A549 (cell line): Measurements from ENCODE around the gene DCAF10. TPM values are rescaled to one million over a fixed set of nuclear protein-coding genes. Genes with fewer than 3 reads are reported as not detected.
A peak's percentile ranks its signal among the peaks of the same experiment; 100 is the strongest.

ENCODE experiments used
- ATAC-seq, 2 experiments: fragments of 200-7000 bp in 1 of 2; fragments of >200 bp in 1 of 2; cut with Nextera tagmentation in 1 of 2; cut with Tn5 transposase in 1 of 2; 3 replicates each; pipeline versions ENCODE4 v1.8.0 to v1.9.1; 2018 to 2020; ENCODE audit warnings: mild to moderate bottlenecking in 1 of 2, moderate library complexity in 1 of 2
- CTCF ChIA-PET: fragments of 300-600 bp; sonication (Branson Sonifier 250); formaldehyde crosslinking; extraction: SDS; loops from one replicate; lab custom pipeline; 2021; ENCODE audit warnings: antibody characterized with exemption, inconsistent platforms; lab: Yijun Ruan, JAX
- POLR2A ChIA-PET: fragments of 350-600 bp; formaldehyde crosslinking; extraction: SDS; loops from one replicate; lab custom pipeline; 2021; ENCODE audit warnings: antibody characterized with exemption, inconsistent platforms; lab: Yijun Ruan, JAX
- DNase-seq, 2 experiments: peaks; one replicate each; pipeline versions ENCODE4 v3.0.0 to v3.0.0-alpha.2; 2011 to 2016; ENCODE audit warnings: low read depth in 1 of 2, low spot score in 1 of 2
- FAIRE-seq: peaks from 2 replicates; lab custom pipeline; 2011; peaks lifted over from hg19 to GRCh38; lab: Jason Lieb, UNC
- H3K27ac ChIP-seq, 2 experiments: fragments of >200 bp; sonication (Bioruptor Twin); formaldehyde crosslinking; 3 replicates each; pipeline ENCODE4 v1.5.1; 2016 to 2017
- H3K4me1 ChIP-seq: fragments of >200 bp; sonication (Bioruptor Twin); formaldehyde crosslinking; 3 replicates; pipeline ENCODE4 v1.6.1; 2016
- H3K4me2 ChIP-seq: fragments of >200 bp; sonication (Bioruptor Twin); formaldehyde crosslinking; 3 replicates; pipeline ENCODE4 v1.6.1; 2016
- H3K4me3 ChIP-seq: fragments of >200 bp; sonication (Bioruptor Twin); formaldehyde crosslinking; 3 replicates; pipeline ENCODE4 v1.5.1; 2016
- H3K9me3 ChIP-seq: fragments of >200 bp; sonication (Bioruptor Twin); formaldehyde crosslinking; 3 replicates; pipeline ENCODE4 v1.6.1; 2016
- CBX2 ChIP-seq: fragments of 200-600 bp; sonication (generic); IDR thresholded peaks from 2 replicates; pipeline ENCODE4 v1.6.1; 2016; ENCODE audit warnings: low read depth, mild to moderate bottlenecking, borderline replicate concordance
- CBX8 ChIP-seq: fragments of 200-600 bp; sonication (generic); IDR thresholded peaks from 2 replicates; pipeline ENCODE4 v1.6.1; 2016
- CEBPB ChIP-seq, 2 experiments: fragments of >200 bp in 1 of 2; sonication (Bioruptor Twin) in 1 of 2; formaldehyde crosslinking in 1 of 2; IDR thresholded peaks; 2 replicates each; pipeline ENCODE4 v1.6.1; 2012 to 2016
- CHD2 ChIP-seq: fragments of 150-350 bp; IDR thresholded peaks from 2 replicates; pipeline ENCODE4 v1.6.1; 2014; ENCODE audit warnings: low read length; ENCODE audit not compliant: partially characterized antibody
- EHF ChIP-seq: fragments of 250-450 bp; sonication (Bioruptor Pico); IDR thresholded peaks from 2 replicates; pipeline ENCODE4 v1.5.0; 2020; ENCODE audit warnings: mild to moderate bottlenecking
- HEYL ChIP-seq: fragments of 250-450 bp; sonication (Bioruptor Pico); IDR thresholded peaks from 2 replicates; pipeline ENCODE4 v1.8.0; 2021; ENCODE audit warnings: mild to moderate bottlenecking, moderate library complexity
- HOXB5 ChIP-seq: fragments of 250-450 bp; sonication (Bioruptor Pico); IDR thresholded peaks from 2 replicates; pipeline ENCODE4 v1.5.0; 2020; ENCODE audit warnings: mild to moderate bottlenecking, moderate library complexity
- JUN ChIP-seq, 2 experiments: fragments of >200 bp; sonication (Bioruptor Twin); formaldehyde crosslinking; IDR thresholded peaks; 2 replicates in 1 of 2; 3 replicates in 1 of 2; pipeline ENCODE4 v1.6.1; 2016 to 2017
- MAZ ChIP-seq: fragments of 150-350 bp; IDR thresholded peaks from 2 replicates; pipeline ENCODE4 v1.6.1; 2014; ENCODE audit warnings: antibody characterized with exemption, low read depth, low read length, borderline replicate concordance
- NPAS2 ChIP-seq: fragments of 250-450 bp; sonication (Bioruptor Pico); IDR thresholded peaks from 2 replicates; pipeline ENCODE4 v1.8.0; 2022; ENCODE audit warnings: mild to moderate bottlenecking, moderate library complexity, borderline replicate concordance
- POLR2A ChIP-seq: IDR thresholded peaks from 2 replicates; pipeline ENCODE4 v1.6.1; 2012; ENCODE audit warnings: mild to moderate bottlenecking, low read length
- POLR2AphosphoS2 ChIP-seq: conservative IDR thresholded peaks from 2 replicates; pipeline ENCODE4 v1.6.1; 2012; ENCODE audit warnings: low read length, improper control_type of control experiment, inconsistent platforms
- RAD21 ChIP-seq, 2 experiments: fragments of >200 bp in 1 of 2; sonication (Bioruptor Twin) in 1 of 2; formaldehyde crosslinking in 1 of 2; IDR thresholded peaks in 1 of 2; conservative IDR thresholded peaks in 1 of 2; 2 replicates in 1 of 2; 3 replicates in 1 of 2; pipeline ENCODE4 v1.6.1; 2012 to 2018; ENCODE audit warnings: inconsistent platforms in 1 of 2
- RFX5 ChIP-seq: fragments of 450-650 bp; IDR thresholded peaks from 2 replicates; pipeline ENCODE4 v1.7.1; 2014; ENCODE audit warnings: antibody characterized with exemption, mild to moderate bottlenecking, moderate library complexity
- SMC3 ChIP-seq: fragments of >200 bp; sonication (Bioruptor Twin); formaldehyde crosslinking; IDR thresholded peaks from 3 replicates; pipeline ENCODE4 v1.6.1; 2018; ENCODE audit warnings: inconsistent platforms
- SREBF2 ChIP-seq: fragments of 450-650 bp; IDR thresholded peaks from 2 replicates; pipeline ENCODE4 v1.6.1; 2014; ENCODE audit warnings: mild to moderate bottlenecking, moderate library complexity
- TP53 ChIP-seq: fragments of 250-450 bp; sonication (Bioruptor Pico); IDR thresholded peaks from 2 replicates; pipeline ENCODE4 v1.5.0; 2021; ENCODE audit warnings: mild to moderate bottlenecking, moderate library complexity
- ZC3H11A ChIP-seq: fragments of 450-650 bp; IDR thresholded peaks from 2 replicates; pipeline ENCODE4 v1.6.1; 2014; ENCODE audit warnings: antibody characterized with exemption, mild to moderate bottlenecking
- ZFP36 ChIP-seq: fragments of 450-650 bp; IDR thresholded peaks from 2 replicates; pipeline ENCODE4 v1.6.1; 2014; ENCODE audit warnings: borderline replicate concordance; ENCODE audit not compliant: partially characterized antibody
- ZNF302 ChIP-seq: fragments of 250-450 bp; sonication (Bioruptor Pico); IDR thresholded peaks from 2 replicates; pipeline ENCODE4 v1.9.0; 2021; ENCODE audit warnings: inconsistent platforms, mild to moderate bottlenecking, moderate library complexity
- WGBS: methylation state at CpG from one replicate; pipeline ENCODE4 v1.1.6; 2017; ENCODE audit errors: missing lambda C conversion rate; 5-methylcytosine and 5-hydroxymethylcytosine counted together
- polyA plus RNA-seq, 4 experiments: library from polyadenylated mRNA; depleted of rRNA in 3 of 4; stranded (reverse); fragments of >200 nt; fragmentation: RNase III in 1 of 4; extraction: RNeasy Plus Mini Kit Qiagen cat#74134 plus additional on column Dnase treatment in 1 of 4; gene quantifications; 2 replicates in 3 of 4; 3 replicates in 1 of 4; pipeline ENCODE4 v1.2.3, GENCODE V29; 2011 to 2017
- TF ChIP-seq, protein P1 (sequence below): fragments of >200 bp; sonication (Bioruptor Twin); formaldehyde crosslinking; IDR thresholded peaks from 3 replicates; pipeline ENCODE4 v1.5.1; 2016
- TF ChIP-seq, protein P2 (sequence below): fragments of >200 bp; sonication (Bioruptor Twin); formaldehyde crosslinking; IDR thresholded peaks from 2 replicates; pipeline ENCODE4 v1.6.1; 2016
- TF ChIP-seq, protein P3 (sequence below): fragments of 200-600 bp; sonication (generic); IDR thresholded peaks from 2 replicates; pipeline ENCODE4 v1.6.1; 2016; ENCODE audit warnings: antibody characterized with exemption, mild to moderate bottlenecking, moderate library complexity
- TF ChIP-seq, protein P4 (sequence below): IDR thresholded peaks from 2 replicates; pipeline ENCODE4 v1.6.1; 2012; ENCODE audit warnings: low read depth, borderline replicate concordance
- TF ChIP-seq, protein P5 (sequence below): fragments of >200 bp; sonication (Bioruptor Twin); formaldehyde crosslinking; IDR thresholded peaks from 3 replicates; pipeline ENCODE4 v1.6.1; 2016
- TF ChIP-seq, protein P6 (sequence below): fragments of 450-650 bp; IDR thresholded peaks from 2 replicates; pipeline ENCODE4 v1.6.1; 2014; ENCODE audit warnings: antibody characterized with exemption
- TF ChIP-seq, protein P7 (sequence below): IDR thresholded peaks from 2 replicates; pipeline ENCODE4 v1.6.1; 2012

Gene DCAF10
- polyA plus RNA-seq, 2 of the 4 experiments (the other 2 are of a cell fraction): 11.5 to 25.8 TPM

DNA sequence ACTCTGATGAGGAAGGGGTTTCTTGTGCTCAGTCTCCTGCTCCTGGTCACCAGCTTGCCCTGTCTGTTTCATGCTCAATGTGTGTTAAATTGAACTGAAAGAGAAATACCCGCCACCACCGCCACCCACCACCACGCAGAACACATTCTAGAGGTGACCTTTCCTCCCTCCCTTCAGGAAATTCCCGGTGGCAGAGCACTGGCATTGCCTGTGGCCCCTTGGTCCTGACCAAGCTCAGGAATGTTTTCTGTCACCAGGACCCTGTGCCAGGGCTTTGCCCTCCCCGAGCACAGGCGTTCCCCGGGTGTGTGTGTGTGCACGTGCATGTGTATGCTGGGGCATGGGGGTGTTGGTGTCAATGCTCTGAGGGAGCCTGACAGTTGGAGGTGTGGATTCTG, 113.6 kb downstream of the DCAF10 start:
- ATAC-seq: peak in 1 of 2 experiments; percentile 14; a peak in 3 of 6 replicates
- H3K4me1 ChIP-seq: peaks cover 26% of the 10 kb centered on the region
- no peak for TF ChIP-seq CHD2
- TF ChIP-seq, protein P1, sequence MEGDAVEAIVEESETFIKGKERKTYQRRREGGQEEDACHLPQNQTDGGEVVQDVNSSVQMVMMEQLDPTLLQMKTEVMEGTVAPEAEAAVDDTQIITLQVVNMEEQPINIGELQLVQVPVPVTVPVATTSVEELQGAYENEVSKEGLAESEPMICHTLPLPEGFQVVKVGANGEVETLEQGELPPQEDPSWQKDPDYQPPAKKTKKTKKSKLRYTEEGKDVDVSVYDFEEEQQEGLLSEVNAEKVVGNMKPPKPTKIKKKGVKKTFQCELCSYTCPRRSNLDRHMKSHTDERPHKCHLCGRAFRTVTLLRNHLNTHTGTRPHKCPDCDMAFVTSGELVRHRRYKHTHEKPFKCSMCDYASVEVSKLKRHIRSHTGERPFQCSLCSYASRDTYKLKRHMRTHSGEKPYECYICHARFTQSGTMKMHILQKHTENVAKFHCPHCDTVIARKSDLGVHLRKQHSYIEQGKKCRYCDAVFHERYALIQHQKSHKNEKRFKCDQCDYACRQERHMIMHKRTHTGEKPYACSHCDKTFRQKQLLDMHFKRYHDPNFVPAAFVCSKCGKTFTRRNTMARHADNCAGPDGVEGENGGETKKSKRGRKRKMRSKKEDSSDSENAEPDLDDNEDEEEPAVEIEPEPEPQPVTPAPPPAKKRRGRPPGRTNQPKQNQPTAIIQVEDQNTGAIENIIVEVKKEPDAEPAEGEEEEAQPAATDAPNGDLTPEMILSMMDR: no peak
- TF ChIP-seq ZFP36: no peak
- no peak for TF ChIP-seq RFX5
- TF ChIP-seq, protein P2, sequence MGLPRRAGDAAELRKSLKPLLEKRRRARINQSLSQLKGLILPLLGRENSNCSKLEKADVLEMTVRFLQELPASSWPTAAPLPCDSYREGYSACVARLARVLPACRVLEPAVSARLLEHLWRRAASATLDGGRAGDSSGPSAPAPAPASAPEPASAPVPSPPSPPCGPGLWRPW: no peak
- TF ChIP-seq SREBF2: no peak
- TF ChIP-seq CBX8: no peak
- TF ChIP-seq, protein P3, sequence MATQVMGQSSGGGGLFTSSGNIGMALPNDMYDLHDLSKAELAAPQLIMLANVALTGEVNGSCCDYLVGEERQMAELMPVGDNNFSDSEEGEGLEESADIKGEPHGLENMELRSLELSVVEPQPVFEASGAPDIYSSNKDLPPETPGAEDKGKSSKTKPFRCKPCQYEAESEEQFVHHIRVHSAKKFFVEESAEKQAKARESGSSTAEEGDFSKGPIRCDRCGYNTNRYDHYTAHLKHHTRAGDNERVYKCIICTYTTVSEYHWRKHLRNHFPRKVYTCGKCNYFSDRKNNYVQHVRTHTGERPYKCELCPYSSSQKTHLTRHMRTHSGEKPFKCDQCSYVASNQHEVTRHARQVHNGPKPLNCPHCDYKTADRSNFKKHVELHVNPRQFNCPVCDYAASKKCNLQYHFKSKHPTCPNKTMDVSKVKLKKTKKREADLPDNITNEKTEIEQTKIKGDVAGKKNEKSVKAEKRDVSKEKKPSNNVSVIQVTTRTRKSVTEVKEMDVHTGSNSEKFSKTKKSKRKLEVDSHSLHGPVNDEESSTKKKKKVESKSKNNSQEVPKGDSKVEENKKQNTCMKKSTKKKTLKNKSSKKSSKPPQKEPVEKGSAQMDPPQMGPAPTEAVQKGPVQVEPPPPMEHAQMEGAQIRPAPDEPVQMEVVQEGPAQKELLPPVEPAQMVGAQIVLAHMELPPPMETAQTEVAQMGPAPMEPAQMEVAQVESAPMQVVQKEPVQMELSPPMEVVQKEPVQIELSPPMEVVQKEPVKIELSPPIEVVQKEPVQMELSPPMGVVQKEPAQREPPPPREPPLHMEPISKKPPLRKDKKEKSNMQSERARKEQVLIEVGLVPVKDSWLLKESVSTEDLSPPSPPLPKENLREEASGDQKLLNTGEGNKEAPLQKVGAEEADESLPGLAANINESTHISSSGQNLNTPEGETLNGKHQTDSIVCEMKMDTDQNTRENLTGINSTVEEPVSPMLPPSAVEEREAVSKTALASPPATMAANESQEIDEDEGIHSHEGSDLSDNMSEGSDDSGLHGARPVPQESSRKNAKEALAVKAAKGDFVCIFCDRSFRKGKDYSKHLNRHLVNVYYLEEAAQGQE: no peak
- no peak for TF ChIP-seq JUN (IDR thresholded peaks at IDR 0.05)
- TF ChIP-seq HOXB5: no peak
- TF ChIP-seq SMC3: no peak
- TF ChIP-seq, protein P4, sequence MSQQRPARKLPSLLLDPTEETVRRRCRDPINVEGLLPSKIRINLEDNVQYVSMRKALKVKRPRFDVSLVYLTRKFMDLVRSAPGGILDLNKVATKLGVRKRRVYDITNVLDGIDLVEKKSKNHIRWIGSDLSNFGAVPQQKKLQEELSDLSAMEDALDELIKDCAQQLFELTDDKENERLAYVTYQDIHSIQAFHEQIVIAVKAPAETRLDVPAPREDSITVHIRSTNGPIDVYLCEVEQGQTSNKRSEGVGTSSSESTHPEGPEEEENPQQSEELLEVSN: no peak
- H3K4me2 ChIP-seq: no peak overlapping the region
- CTCF ChIA-PET: interaction anchor here (0.6 to 6.5 kb wide), 107 partner anchors 8 to 519 kb away, joined by 3 to 68 read pairs (median 6); partner anchors contain the start of genes ALDH1B1, DCAF10, SHB and SLC25A51
- H3K4me3 ChIP-seq: no peak overlapping the region
- H3K27ac ChIP-seq: peak overlapping the region; percentile 7 to 73; a peak in 4 of 6 replicates
- POLR2A ChIA-PET: interaction anchor here (0.9 to 1.0 kb wide), 2 partner anchors 10 to 103 kb away, joined by 3 to 4 read pairs; partner anchors contain the start of gene SLC25A51
- H3K9me3 ChIP-seq: no peaks in the 10 kb centered on the region
- 84% methylated on average over 6 of the region's 8 CpGs for WGBS
- no peak for FAIRE-seq
- no peak for DNase-seq

DNA sequence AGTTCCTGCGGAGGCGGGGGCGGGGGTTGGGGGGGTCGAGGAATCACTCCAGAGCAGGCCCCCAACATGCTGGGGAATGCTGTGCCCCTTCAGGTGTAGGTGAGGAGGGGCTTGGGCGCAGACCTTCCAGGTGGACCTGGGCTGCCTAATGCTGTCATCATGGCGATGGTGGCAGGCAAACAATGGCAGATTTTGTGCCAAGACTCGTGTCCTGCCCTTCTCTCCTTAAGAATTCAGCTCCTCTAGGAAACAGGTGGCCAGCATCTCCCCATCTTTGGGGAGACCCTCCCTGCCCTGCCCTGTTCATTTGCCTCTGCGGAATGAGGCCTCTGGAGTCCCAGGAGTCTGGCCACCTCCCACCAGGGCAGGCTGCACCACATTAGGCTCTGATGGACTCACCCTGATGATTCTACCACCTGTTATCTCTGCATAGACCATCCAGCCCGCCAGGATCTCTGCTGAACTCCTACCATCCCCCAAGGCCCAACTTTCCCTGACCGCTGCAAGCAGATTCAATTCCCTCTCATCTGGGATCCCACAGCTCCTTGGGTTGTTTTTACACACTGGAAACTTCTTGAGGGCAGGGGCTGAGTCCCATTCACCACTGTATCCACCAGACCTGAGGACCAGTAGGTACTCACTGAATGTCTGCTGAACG, 114.2 kb downstream of the DCAF10 start:
- H3K4me2 ChIP-seq: no peak overlapping the region
- FAIRE-seq (no peak), ATAC-seq (no peak), DNase-seq (no peak)
- TF ChIP-seq, protein P5, sequence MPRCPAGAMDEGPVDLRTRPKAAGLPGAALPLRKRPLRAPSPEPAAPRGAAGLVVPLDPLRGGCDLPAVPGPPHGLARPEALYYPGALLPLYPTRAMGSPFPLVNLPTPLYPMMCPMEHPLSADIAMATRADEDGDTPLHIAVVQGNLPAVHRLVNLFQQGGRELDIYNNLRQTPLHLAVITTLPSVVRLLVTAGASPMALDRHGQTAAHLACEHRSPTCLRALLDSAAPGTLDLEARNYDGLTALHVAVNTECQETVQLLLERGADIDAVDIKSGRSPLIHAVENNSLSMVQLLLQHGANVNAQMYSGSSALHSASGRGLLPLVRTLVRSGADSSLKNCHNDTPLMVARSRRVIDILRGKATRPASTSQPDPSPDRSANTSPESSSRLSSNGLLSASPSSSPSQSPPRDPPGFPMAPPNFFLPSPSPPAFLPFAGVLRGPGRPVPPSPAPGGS: no peak
- TF ChIP-seq CEBPB (IDR thresholded peaks at IDR 0.05) (no peak), ZNF302 (no peak), SREBF2 (no peak), NPAS2 (CRISPR knock-in tag) (no peak), RAD21 (conservative IDR thresholded peaks at IDR 0.05 in 1 of 2, IDR thresholded peaks at IDR 0.05 in 1 of 2) (no peak), HEYL (CRISPR knock-in tag) (no peak), EHF (CRISPR knock-in tag) (no peak), POLR2A (no peak), MAZ (no peak), TP53 (CRISPR knock-in tag) (no peak), POLR2AphosphoS2 (no peak), RFX5 (no peak), CBX2 (no peak), ZC3H11A (no peak)
- TF ChIP-seq, protein P6, sequence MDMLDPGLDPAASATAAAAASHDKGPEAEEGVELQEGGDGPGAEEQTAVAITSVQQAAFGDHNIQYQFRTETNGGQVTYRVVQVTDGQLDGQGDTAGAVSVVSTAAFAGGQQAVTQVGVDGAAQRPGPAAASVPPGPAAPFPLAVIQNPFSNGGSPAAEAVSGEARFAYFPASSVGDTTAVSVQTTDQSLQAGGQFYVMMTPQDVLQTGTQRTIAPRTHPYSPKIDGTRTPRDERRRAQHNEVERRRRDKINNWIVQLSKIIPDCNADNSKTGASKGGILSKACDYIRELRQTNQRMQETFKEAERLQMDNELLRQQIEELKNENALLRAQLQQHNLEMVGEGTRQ: no peak
- TF ChIP-seq, protein P2: no peak
- TF ChIP-seq, protein P7, sequence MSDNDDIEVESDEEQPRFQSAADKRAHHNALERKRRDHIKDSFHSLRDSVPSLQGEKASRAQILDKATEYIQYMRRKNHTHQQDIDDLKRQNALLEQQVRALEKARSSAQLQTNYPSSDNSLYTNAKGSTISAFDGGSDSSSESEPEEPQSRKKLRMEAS: no peak
- ChIA-PET POLR2A (no interaction called here), CTCF (interaction anchor here (0.8 to 6.5 kb wide), 53 partner anchors 7 to 518 kb away, joined by 3 to 68 read pairs (median 7); partner anchors contain the start of genes ALDH1B1 and SHB)
- WGBS: 83% methylated on average over 10 of the region's 11 CpGs
- peaks cover 19% of the 10 kb centered on the region; the same call in 2 of the 3 replicates for H3K4me1 ChIP-seq
- no peaks in the 10 kb centered on the region for H3K9me3 ChIP-seq
- H3K4me3 ChIP-seq: no peak overlapping the region
- peak overlapping the region in 1 of 2 experiments; percentile 73; a peak in 2 of 6 replicates for H3K27ac ChIP-seq
